H1 (cell line): ENCODE results near the gene FNDC10. TPM values are rescaled to one million over a fixed set of nuclear protein-coding genes. Genes with fewer than 3 reads are reported as not detected.
A peak's percentile ranks its signal among the peaks of the same experiment; 100 is the strongest.
"Not testable (repeated sequence)": the region's sequence is repeated elsewhere in the genome, so short reads cannot be mapped to it uniquely, and the experiment has no call there.

Source experiments
- CTCF ChIA-PET: fragments of 300-600 bp; sonication (Branson Sonifier 250); formaldehyde crosslinking; loops from one replicate; lab custom pipeline; 2021; ENCODE audit not compliant: partially characterized antibody; lab: Charles Lee
- POLR2A ChIA-PET: fragments of 300-600 bp; sonication (Branson Sonifier 250); formaldehyde crosslinking; loops from one replicate; lab custom pipeline; 2021; ENCODE audit warnings: inconsistent platforms; ENCODE audit not compliant: partially characterized antibody; lab: Charles Lee
- DNase-seq, 2 experiments: peaks; one replicate each; pipeline versions ENCODE4 v3.0.0 to v3.0.0-alpha.2; 2010 to 2022; ENCODE audit warnings: low spot score in 2 of 2, low read depth in 1 of 2, mixed read lengths in 1 of 2
- FAIRE-seq: peaks from 2 replicates; lab custom pipeline; 2011; peaks lifted over from hg19 to GRCh38; lab: Jason Lieb, UNC
- H2AFZ ChIP-seq: 2 replicates; pipeline ENCODE4 v1.8.1; 2012; ENCODE audit warnings: low read length, inconsistent platforms
- H2AK5ac ChIP-seq: 2 replicates; pipeline ENCODE4 v1.6.1; 2013; ENCODE audit warnings: low read depth, low read length
- H2BK120ac ChIP-seq: replicated peaks from 2 replicates; pipeline ENCODE3; 2013; ENCODE audit warnings: low read depth, low read length, inconsistent platforms
- H2BK12ac ChIP-seq: 2 replicates; pipeline ENCODE4 v1.6.1; 2013; ENCODE audit warnings: low read depth, low read length
- H2BK15ac ChIP-seq: 2 replicates; pipeline ENCODE4 v1.6.1; 2013; ENCODE audit warnings: low read length
- H2BK20ac ChIP-seq: 2 replicates; pipeline ENCODE4 v1.6.1; 2013; ENCODE audit warnings: low read length
- H2BK5ac ChIP-seq: 2 replicates; pipeline ENCODE4 v1.6.1; 2013; ENCODE audit warnings: low read depth, low read length
- H3K14ac ChIP-seq: 2 replicates; pipeline ENCODE4 v1.6.1; 2013; ENCODE audit warnings: inconsistent platforms; ENCODE audit not compliant: insufficient read length
- H3K18ac ChIP-seq: 2 replicates; pipeline ENCODE4 v1.6.1; 2013; ENCODE audit warnings: low read length; ENCODE audit errors: extremely low read depth
- H3K23ac ChIP-seq: 2 replicates; pipeline ENCODE4 v1.6.1; 2013; ENCODE audit warnings: inconsistent platforms; ENCODE audit not compliant: insufficient read length
- H3K23me2 ChIP-seq: 2 replicates; pipeline ENCODE4 v1.6.1; 2013; ENCODE audit warnings: low read depth, low read length
- H3K27ac ChIP-seq: 2 replicates; pipeline ENCODE4 v1.6.1; 2011; ENCODE audit warnings: low read depth, low read length, inconsistent platforms
- H3K27me3 ChIP-seq, 4 experiments: replicated peaks in 1 of 4; 1 replicate in 1 of 4; 2 replicates in 3 of 4; pipeline versions ENCODE4 v1.6.1 to v1.8.1; 2011 to 2013; ENCODE audit warnings: low read length in 3 of 4, mild to moderate bottlenecking in 3 of 4, inconsistent platforms in 2 of 4, mixed read lengths in 2 of 4, moderate library complexity in 1 of 4; ENCODE audit not compliant: control insufficient read depth in 3 of 4, insufficient read depth in 3 of 4; ENCODE audit errors: extremely low read depth in 1 of 4
- H3K36me3 ChIP-seq, 4 experiments: 2 replicates each; pipeline versions ENCODE4 v1.6.1 to v1.8.1; 2011 to 2013; ENCODE audit warnings: mild to moderate bottlenecking in 4 of 4, low read length in 3 of 4, moderate library complexity in 2 of 4, control low read depth in 1 of 4, inconsistent platforms in 1 of 4; ENCODE audit not compliant: insufficient read depth in 4 of 4, control insufficient read depth in 2 of 4
- H3K4ac ChIP-seq: replicated peaks from 2 replicates; pipeline ENCODE3; 2013; ENCODE audit warnings: low read length, low read depth, mixed read lengths, inconsistent platforms; ENCODE audit not compliant: insufficient read length
- H3K4me1 ChIP-seq, 4 experiments: replicated peaks in 1 of 4; 1 replicate in 1 of 4; 2 replicates in 3 of 4; pipeline versions ENCODE4 v1.6.1 to v1.8.1; 2011 to 2013; ENCODE audit warnings: low read length in 3 of 4, inconsistent platforms in 2 of 4, mixed read lengths in 1 of 4; ENCODE audit not compliant: insufficient read depth in 4 of 4, control insufficient read depth in 3 of 4
- H3K4me2 ChIP-seq, 2 experiments: 2 replicates each; pipeline versions ENCODE4 v1.6.1 to v1.8.1; 2011 to 2013; ENCODE audit warnings: low read depth in 2 of 2, low read length in 2 of 2, control low read depth in 1 of 2, inconsistent platforms in 1 of 2, mild to moderate bottlenecking in 1 of 2; ENCODE audit not compliant: insufficient read depth in 1 of 2
- H3K4me3 ChIP-seq, 4 experiments: fragments of 200-600, 300-600 bp in 1 of 4; sonication (generic), shearing (Covaris generic), sonication (Bioruptor Twin) in 1 of 4; 2 replicates each; pipeline versions ENCODE4 v1.5.1 to v1.8.1; 2011 to 2016; ENCODE audit warnings: low read length in 4 of 4, low read depth in 3 of 4, control low read depth in 2 of 4, inconsistent platforms in 2 of 4, mild to moderate bottlenecking in 2 of 4, mixed read lengths in 1 of 4, moderate library complexity in 1 of 4; ENCODE audit not compliant: insufficient read depth in 2 of 4; ENCODE audit errors: extremely low read depth in 1 of 4
- H3K56ac ChIP-seq: replicated peaks from 2 replicates; pipeline ENCODE3; 2013; ENCODE audit warnings: low read depth, mild to moderate bottlenecking, mixed read lengths, low read length, inconsistent platforms; ENCODE audit not compliant: insufficient read length
- H3K79me1 ChIP-seq: 2 replicates; pipeline ENCODE4 v1.6.1; 2013; ENCODE audit warnings: low read depth, low read length, control low read depth
- H3K79me2 ChIP-seq, 2 experiments: 2 replicates each; pipeline versions ENCODE4 v1.6.1 to v1.8.1; 2012 to 2013; ENCODE audit warnings: low read length in 2 of 2, mild to moderate bottlenecking in 2 of 2, inconsistent platforms in 1 of 2; ENCODE audit not compliant: insufficient read depth in 2 of 2, control insufficient read depth in 1 of 2
- H3K9ac ChIP-seq, 4 experiments: replicated peaks in 1 of 4; 1 replicate in 1 of 4; 2 replicates in 3 of 4; pipeline versions ENCODE4 v1.6.1 to v1.8.1; 2011 to 2013; ENCODE audit warnings: low read depth in 3 of 4, low read length in 3 of 4, control low read depth in 2 of 4, mild to moderate bottlenecking in 2 of 4, moderate library complexity in 2 of 4, inconsistent platforms in 1 of 4; ENCODE audit errors: extremely low read depth in 1 of 4
- H3K9me3 ChIP-seq, 2 experiments: 2 replicates each; pipeline versions ENCODE4 v1.6.1 to v1.8.1; 2012 to 2013; ENCODE audit warnings: mild to moderate bottlenecking in 2 of 2, moderate library complexity in 2 of 2, control low read depth in 1 of 2, inconsistent platforms in 1 of 2, low read depth in 1 of 2, low read length in 1 of 2, mixed read lengths in 1 of 2; ENCODE audit not compliant: insufficient read depth in 2 of 2
- H4K20me1 ChIP-seq, 2 experiments: replicated peaks in 1 of 2; 2 replicates each; pipeline versions ENCODE3 to v1.8.1; 2011 to 2013; ENCODE audit warnings: inconsistent platforms in 2 of 2, low read length in 2 of 2, mild to moderate bottlenecking in 1 of 2; ENCODE audit not compliant: insufficient read depth in 2 of 2, control insufficient read depth in 1 of 2
- H4K5ac ChIP-seq: 2 replicates; pipeline ENCODE4 v1.6.1; 2013; ENCODE audit warnings: low read length, low read depth, mixed read lengths, inconsistent platforms; ENCODE audit not compliant: insufficient read length
- H4K8ac ChIP-seq: 2 replicates; pipeline ENCODE4 v1.8.0; 2013; ENCODE audit warnings: mild to moderate bottlenecking, moderate library complexity, low read length, inconsistent platforms; ENCODE audit not compliant: insufficient read depth; ENCODE audit errors: extremely low read depth
- H4K91ac ChIP-seq: replicated peaks from 2 replicates; pipeline ENCODE3; 2013; ENCODE audit warnings: low read length, mixed read lengths, inconsistent platforms; ENCODE audit not compliant: insufficient read length
- PHF8 ChIP-seq: fragments of 200-600 bp; sonication (generic); conservative IDR thresholded peaks from 2 replicates; pipeline ENCODE4 v1.7.1; 2012; ENCODE audit warnings: low read depth, mild to moderate bottlenecking, inconsistent platforms, low read length, moderate library complexity
- SAP30 ChIP-seq: fragments of 300-600 bp; sonication (generic); IDR thresholded peaks from 2 replicates; pipeline ENCODE4 v1.7.1; 2012; ENCODE audit warnings: low read length, moderate library complexity, mild to moderate bottlenecking, inconsistent platforms; ENCODE audit not compliant: insufficient read depth, insufficient replicate concordance
- WGBS, 2 experiments: shearing (Covaris generic) in 1 of 2; methylation state at CpG; one replicate each; pipeline versions ENCODE4 v1.1.6 to v1.1.7; 2013 to 2015; ENCODE audit warnings: low lambda C conversion rate in 2 of 2, mixed read lengths in 2 of 2, inconsistent platforms in 1 of 2, low coverage in 1 of 2, missing lambda C conversion rate in 1 of 2; ENCODE audit not compliant: insufficient replicate concordance in 2 of 2, insufficient coverage in 1 of 2, insufficient read length in 1 of 2; ENCODE audit errors: extremely low coverage in 1 of 2, missing lambda C conversion rate in 1 of 2; 5-methylcytosine and 5-hydroxymethylcytosine counted together
- polyA plus RNA-seq, 7 experiments: library from polyadenylated mRNA; depleted of rRNA in 3 of 7; stranded (reverse) in 5 of 7; unstranded in 2 of 7; fragments of >200 nt in 5 of 7; fragments of 200-250 nt in 2 of 7; gene quantifications; 1 replicate in 5 of 7; 2 replicates in 1 of 7; 4 replicates in 1 of 7; pipeline versions ENCODE4 v1.2.1 to v1.2.3, GENCODE V29; 2011 to 2013; ENCODE audit warnings: missing spikeins in 2 of 7, mixed read lengths in 2 of 7
- total RNA-seq: library from RNA; stranded (reverse); fragmentation: NEBNext Ultra II Directional; extraction: Animal tissue kit (Norgen Biotek cat#: 25700); gene quantifications from 2 replicates; pipeline ENCODE4 v1.2.1, GENCODE V29; 2021

FNDC10 gene
- total and polyA plus RNA-seq, 2 of the 8 experiments (the other 6 are each of a cell fraction or from before 2014, with no cell fraction given), result 19.0 to 21.8 TPM

DNA sequence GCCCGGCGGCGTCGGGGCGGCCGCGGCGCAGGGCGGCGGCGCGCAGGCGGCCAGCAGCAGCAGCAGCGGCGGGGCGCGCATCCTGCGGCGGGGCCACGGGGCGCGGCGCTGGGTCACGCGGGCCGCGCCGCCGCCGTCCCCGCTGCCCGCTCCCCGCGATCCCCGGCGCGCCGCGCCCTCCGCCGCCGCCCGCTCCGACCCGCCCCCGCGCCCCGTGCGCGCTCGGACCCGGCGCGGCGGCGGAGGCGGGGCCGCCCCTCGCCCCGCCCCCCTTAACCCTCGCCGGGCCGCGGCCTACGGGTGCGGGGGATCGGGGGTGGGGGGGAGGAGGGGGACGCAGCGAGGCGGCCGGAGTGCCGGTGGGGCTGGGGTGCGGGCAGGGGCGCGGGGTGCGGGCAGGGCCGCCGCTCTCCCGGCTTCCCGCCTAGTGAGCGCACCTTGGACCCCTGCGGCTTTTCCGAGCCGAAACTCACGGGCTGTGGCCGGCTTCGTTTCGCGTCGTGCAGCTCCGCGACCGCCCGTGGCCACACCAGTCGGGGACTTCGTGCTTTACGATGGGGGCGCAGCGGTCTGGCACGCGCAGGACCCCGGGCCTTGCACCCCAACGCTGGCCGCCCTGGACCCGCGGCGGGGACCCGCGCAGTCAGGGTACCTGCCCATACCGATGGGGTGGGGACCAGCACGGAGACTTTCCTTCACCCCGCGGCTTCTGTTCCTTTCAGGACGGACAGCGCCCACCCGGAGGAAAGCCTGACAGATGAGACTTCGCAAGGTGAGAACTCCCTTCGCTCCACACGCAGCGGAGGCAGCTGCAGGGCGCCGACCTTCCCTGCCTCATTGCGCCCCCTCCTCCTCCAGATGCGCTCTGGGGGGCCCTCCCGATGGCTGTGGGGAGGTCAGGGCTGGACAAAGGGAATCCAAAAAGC lies at the start of gene FNDC10 (continued):
- 0 out of 2 replicates have a peak, but pooled peaks have one; percentile 23 for TF ChIP-seq PHF8
- TF ChIP-seq SAP30, result peak; percentile 72

- DNase-seq, H3K79me2 ChIP-seq, H2AK5ac ChIP-seq, H3K4me1 ChIP-seq, H3K9ac ChIP-seq, H3K27ac ChIP-seq, H2AFZ ChIP-seq, H3K23me2 ChIP-seq, H2BK12ac ChIP-seq, H4K91ac ChIP-seq, H3K4ac ChIP-seq, H3K79me1 ChIP-seq, H2BK5ac ChIP-seq, H3K18ac ChIP-seq, H3K4me3 ChIP-seq, H3K4me2 ChIP-seq, H2BK120ac ChIP-seq, H3K9me3 ChIP-seq, H4K8ac ChIP-seq, H4K20me1 ChIP-seq, H2BK15ac ChIP-seq, H3K14ac ChIP-seq, H4K5ac ChIP-seq, FAIRE-seq, H3K56ac ChIP-seq, H2BK20ac ChIP-seq, H3K27me3 ChIP-seq, H3K23ac ChIP-seq, POLR2A ChIA-PET, CTCF ChIA-PET: not testable (repeated sequence)
- peaks cover 13 to 36% (median 25%) of the 10 kb centered on the region in 4 experiments for H3K36me3 ChIP-seq
- 88% methylated on average over 11 of the region's 11 CpGs; no CpG with 5 or more reads in 1 of the 2 experiments for WGBS, 2 experiments
Observed at GRCh38 chr1:1648265-1648664, 48.3 kb upstream of the FNDC10 start.
